Measurements from ENCODE around the gene SCAMP5. TPM values are rescaled to one million over a fixed set of nuclear protein-coding genes. Genes with fewer than 3 reads are reported as not detected.

SCAMP5 gene
- total RNA-seq, 3 donors from 2014 or later (not counting 1 experiment from before 2014, with no cell fraction given): 0.09 to 2.7 (median 0.54) TPM

- H3K27ac ChIP-seq (ENCODE audit: low read length): no peak overlapping the region
- TF ChIP-seq, protein P1, sequence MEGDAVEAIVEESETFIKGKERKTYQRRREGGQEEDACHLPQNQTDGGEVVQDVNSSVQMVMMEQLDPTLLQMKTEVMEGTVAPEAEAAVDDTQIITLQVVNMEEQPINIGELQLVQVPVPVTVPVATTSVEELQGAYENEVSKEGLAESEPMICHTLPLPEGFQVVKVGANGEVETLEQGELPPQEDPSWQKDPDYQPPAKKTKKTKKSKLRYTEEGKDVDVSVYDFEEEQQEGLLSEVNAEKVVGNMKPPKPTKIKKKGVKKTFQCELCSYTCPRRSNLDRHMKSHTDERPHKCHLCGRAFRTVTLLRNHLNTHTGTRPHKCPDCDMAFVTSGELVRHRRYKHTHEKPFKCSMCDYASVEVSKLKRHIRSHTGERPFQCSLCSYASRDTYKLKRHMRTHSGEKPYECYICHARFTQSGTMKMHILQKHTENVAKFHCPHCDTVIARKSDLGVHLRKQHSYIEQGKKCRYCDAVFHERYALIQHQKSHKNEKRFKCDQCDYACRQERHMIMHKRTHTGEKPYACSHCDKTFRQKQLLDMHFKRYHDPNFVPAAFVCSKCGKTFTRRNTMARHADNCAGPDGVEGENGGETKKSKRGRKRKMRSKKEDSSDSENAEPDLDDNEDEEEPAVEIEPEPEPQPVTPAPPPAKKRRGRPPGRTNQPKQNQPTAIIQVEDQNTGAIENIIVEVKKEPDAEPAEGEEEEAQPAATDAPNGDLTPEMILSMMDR (IDR thresholded peaks at IDR 0.05): no peak
- ATAC-seq (no peak), DNase-seq (no peak)
- H3K9me3 Mint-ChIP-seq: no peaks in the 10 kb centered on the region
- no peak overlapping the region for H3K4me3 ChIP-seq (ENCODE audit: low read length)
- peaks cover 34 to 43% of the 10 kb centered on the region in 2 donors for H3K4me1 Mint-ChIP-seq
- no peak overlapping the region for H3K27ac Mint-ChIP-seq
- no peaks in the 10 kb centered on the region for H3K9me3 ChIP-seq (ENCODE audit: control insufficient read depth, insufficient read depth, low read length)
- 99% methylated on average over 9 of the region's 9 CpGs for WGBS (ENCODE audit: insufficient coverage)
- H3K36me3 ChIP-seq (ENCODE audit: control insufficient read depth, insufficient read depth, low read length): no peaks in the 10 kb centered on the region
- no peak overlapping the region for H3K4me3 Mint-ChIP-seq
- H3K27me3 ChIP-seq (ENCODE audit: control insufficient read depth, insufficient read depth, low read length): no peaks in the 10 kb centered on the region
- H3K36me3 Mint-ChIP-seq: no peaks in the 10 kb centered on the region
- intact Hi-C loops (cut with micrococcal nuclease): no loop called here
- peaks cover 52% of the 10 kb centered on the region for H3K4me1 ChIP-seq (ENCODE audit: control insufficient read depth, insufficient read depth, low read length)
- peaks cover 0 to 3% of the 10 kb centered on the region in 2 donors for H3K27me3 Mint-ChIP-seq (ENCODE audit: low read depth in 2 of 2)
Measured at GRCh38 chr15:75063889-75064288, 68.5 kb downstream of the SCAMP5 start.

DNA sequence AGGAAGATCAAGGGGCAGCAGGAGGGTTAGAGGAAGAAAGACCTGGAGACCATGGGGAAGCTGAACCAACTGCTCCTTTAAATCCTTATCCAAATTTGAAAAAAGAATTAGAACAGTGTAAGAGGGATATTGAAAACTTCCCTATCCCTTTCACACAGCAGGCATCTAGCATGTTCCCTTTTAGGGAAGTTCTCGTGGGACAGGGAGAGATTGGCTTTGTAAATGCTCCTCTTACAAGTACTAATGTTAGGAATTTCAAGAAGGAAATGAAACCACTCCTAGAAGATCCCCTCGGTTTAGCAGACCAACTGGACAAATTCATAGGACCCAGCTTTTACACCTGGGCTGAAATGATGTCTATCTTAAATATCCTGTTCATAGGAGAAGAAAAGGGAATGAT lies 69.5 kb downstream of the SCAMP5 start:
- Histone ChIP-seq H3K27me3 (ENCODE audit: control insufficient read depth, insufficient read depth, low read length) (no peaks in the 10 kb centered on the region), H3K4me1 (ENCODE audit: control insufficient read depth, insufficient read depth, low read length) (peaks cover 61% of the 10 kb centered on the region), H3K4me3 (ENCODE audit: low read length) (no peak overlapping the region), H3K36me3 (ENCODE audit: control insufficient read depth, insufficient read depth, low read length) (no peaks in the 10 kb centered on the region), H3K9me3 (ENCODE audit: control insufficient read depth, insufficient read depth, low read length) (no peaks in the 10 kb centered on the region), H3K27ac (ENCODE audit: low read length) (no peak overlapping the region)
- Mint-ChIP-seq H3K4me1 (peaks cover 39 to 53% of the 10 kb centered on the region in 2 donors), H3K27me3 (ENCODE audit: low read depth in 2 of 2) (peaks cover 0 to 3% of the 10 kb centered on the region in 2 donors), H3K9me3 (no peaks in the 10 kb centered on the region), H3K36me3 (no peaks in the 10 kb centered on the region), H3K27ac (no peak overlapping the region), H3K4me3 (no peak overlapping the region)
- TF ChIP-seq, protein P1 (IDR thresholded peaks at IDR 0.05): no peak
- intact Hi-C loops (cut with micrococcal nuclease): no loop called here
- ATAC-seq: no peak
- 80% methylated on average over 1 of the region's 2 CpGs for WGBS (ENCODE audit: insufficient coverage)
- no peak for DNase-seq

DNA sequence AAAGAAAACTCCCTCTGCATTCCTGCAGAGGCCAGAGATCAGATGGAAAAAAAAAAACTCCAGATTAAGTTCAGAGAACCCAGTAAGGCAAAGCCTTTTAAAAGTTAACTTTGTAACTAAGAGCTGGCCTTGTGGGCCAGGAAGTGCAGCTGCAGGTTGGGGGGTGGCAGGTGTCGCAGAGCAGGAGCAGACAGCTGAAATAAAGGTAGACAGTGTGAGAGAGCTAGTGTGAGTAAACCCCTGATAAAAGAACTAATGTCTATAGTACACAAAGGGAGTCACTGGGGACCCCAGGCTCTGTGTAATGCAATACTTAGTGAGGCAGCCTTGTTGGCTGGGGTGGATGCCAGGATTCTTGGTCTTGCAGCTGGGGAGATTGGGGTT lies 70.1 kb downstream of the SCAMP5 start:
- H3K4me3 ChIP-seq (ENCODE audit: low read length): no peak overlapping the region
- H3K9me3 Mint-ChIP-seq: no peaks in the 10 kb centered on the region
- no peaks in the 10 kb centered on the region for H3K27me3 ChIP-seq (ENCODE audit: control insufficient read depth, insufficient read depth, low read length)
- no peaks in the 10 kb centered on the region for H3K36me3 Mint-ChIP-seq
- ATAC-seq (no peak), DNase-seq (no peak)
- no peaks in the 10 kb centered on the region for H3K36me3 ChIP-seq (ENCODE audit: control insufficient read depth, insufficient read depth, low read length)
- 47% methylated on average over 1 of the region's 1 CpG for WGBS (ENCODE audit: insufficient coverage)
- H3K27ac Mint-ChIP-seq: peak overlapping the region; percentile 12 to 42
- peaks cover 40 to 53% of the 10 kb centered on the region in 2 donors for H3K4me1 Mint-ChIP-seq
- H3K4me1 ChIP-seq (ENCODE audit: control insufficient read depth, insufficient read depth, low read length): peaks cover 67% of the 10 kb centered on the region
- H3K4me3 Mint-ChIP-seq: peak overlapping the region; percentile 36
- no peaks in the 10 kb centered on the region for H3K9me3 ChIP-seq (ENCODE audit: control insufficient read depth, insufficient read depth, low read length)
- peaks cover 0 to 3% of the 10 kb centered on the region in 2 donors for H3K27me3 Mint-ChIP-seq (ENCODE audit: low read depth in 2 of 2)
- intact Hi-C loops (cut with micrococcal nuclease): no loop called here
- H3K27ac ChIP-seq (ENCODE audit: low read length): no peak overlapping the region
- TF ChIP-seq, protein P1 (IDR thresholded peaks at IDR 0.05): no peak

GRCh38 chr15:75065851-75066509 lies 70.6 kb downstream of the SCAMP5 start:
- no peaks in the 10 kb centered on the region for H3K9me3 ChIP-seq (ENCODE audit: control insufficient read depth, insufficient read depth, low read length)
- no peaks in the 10 kb centered on the region for H3K36me3 ChIP-seq (ENCODE audit: control insufficient read depth, insufficient read depth, low read length)
- H3K36me3 Mint-ChIP-seq: no peaks in the 10 kb centered on the region
- H3K4me3 ChIP-seq (ENCODE audit: low read length): no peak overlapping the region
- intact Hi-C loops (cut with micrococcal nuclease): no loop called here
- peak in 1 of 2 donors; percentile 19 for DNase-seq
- peak overlapping the region; percentile 62 for H3K4me3 Mint-ChIP-seq
- peaks cover 0 to 3% of the 10 kb centered on the region in 2 donors for H3K27me3 Mint-ChIP-seq (ENCODE audit: low read depth in 2 of 2)
- peaks cover 65% of the 10 kb centered on the region for H3K4me1 ChIP-seq (ENCODE audit: control insufficient read depth, insufficient read depth, low read length)
- peak overlapping the region; percentile 75 to 80 for H3K27ac Mint-ChIP-seq
- H3K4me1 Mint-ChIP-seq: peaks cover 39 to 52% of the 10 kb centered on the region in 2 donors
- TF ChIP-seq, protein P1 (IDR thresholded peaks at IDR 0.05): no peak
- no peak for ATAC-seq
- no peaks in the 10 kb centered on the region for H3K9me3 Mint-ChIP-seq
- no peaks in the 10 kb centered on the region for H3K27me3 ChIP-seq (ENCODE audit: control insufficient read depth, insufficient read depth, low read length)
- no peak overlapping the region for H3K27ac ChIP-seq (ENCODE audit: low read length)
- 89% methylated on average over 3 of the region's 6 CpGs for WGBS (ENCODE audit: insufficient coverage)
